C4-2B (cell line): ENCODE results near the gene QRFP.

ENCODE experiments used
- ZFX ChIP-seq: fragments of 450-650 bp; IDR thresholded peaks from 2 replicates; pipeline ENCODE4 v1.6.1; 2017
- TF ChIP-seq, protein P1 (sequence below): fragments of 450-650 bp; conservative IDR thresholded peaks from 2 replicates; pipeline ENCODE4 v1.5.1; 2017; ENCODE audit warnings: mild to moderate bottlenecking

DNA sequence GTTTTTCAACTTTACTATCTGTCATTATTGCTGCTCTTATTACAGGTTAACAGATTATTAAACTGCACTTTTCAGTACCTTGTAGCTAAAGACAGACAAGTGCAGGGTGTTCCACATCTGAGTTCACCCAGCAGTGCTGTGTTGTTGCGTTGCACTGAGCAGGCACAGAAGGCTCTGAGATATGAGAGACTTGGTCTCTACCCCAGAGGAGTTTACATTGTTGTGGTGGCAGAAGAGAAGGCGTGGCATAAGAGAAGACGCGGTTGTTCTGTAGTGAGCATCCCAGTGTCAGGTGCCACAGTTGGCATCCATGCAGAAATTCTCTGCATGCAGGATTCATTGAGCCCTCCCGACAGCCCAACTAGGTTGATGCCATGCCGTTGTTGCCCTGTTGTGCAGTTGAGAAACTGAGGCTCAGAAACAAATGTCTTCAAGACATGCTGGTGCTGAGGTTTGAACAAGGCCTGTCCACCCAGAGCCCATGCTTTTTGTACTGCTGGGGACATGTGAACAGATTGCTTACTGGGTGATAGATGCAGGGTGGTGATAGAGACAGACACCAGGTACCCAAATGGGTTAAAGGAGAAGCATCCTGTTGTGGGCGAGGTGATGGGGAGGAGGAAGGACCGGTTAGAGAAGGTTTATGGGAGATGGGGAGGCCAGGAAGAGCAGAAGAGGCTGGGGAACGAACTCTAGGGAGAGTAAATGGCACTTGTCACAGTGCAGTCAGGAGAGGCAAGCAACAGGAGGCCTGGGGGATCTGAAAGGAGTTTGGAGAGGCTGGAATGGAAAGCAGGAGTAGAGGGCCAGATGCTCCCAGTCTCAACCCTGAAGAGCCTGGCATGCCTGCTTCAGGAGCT, 53.3 kb downstream of the QRFP start:
- TF ChIP-seq, protein P1, sequence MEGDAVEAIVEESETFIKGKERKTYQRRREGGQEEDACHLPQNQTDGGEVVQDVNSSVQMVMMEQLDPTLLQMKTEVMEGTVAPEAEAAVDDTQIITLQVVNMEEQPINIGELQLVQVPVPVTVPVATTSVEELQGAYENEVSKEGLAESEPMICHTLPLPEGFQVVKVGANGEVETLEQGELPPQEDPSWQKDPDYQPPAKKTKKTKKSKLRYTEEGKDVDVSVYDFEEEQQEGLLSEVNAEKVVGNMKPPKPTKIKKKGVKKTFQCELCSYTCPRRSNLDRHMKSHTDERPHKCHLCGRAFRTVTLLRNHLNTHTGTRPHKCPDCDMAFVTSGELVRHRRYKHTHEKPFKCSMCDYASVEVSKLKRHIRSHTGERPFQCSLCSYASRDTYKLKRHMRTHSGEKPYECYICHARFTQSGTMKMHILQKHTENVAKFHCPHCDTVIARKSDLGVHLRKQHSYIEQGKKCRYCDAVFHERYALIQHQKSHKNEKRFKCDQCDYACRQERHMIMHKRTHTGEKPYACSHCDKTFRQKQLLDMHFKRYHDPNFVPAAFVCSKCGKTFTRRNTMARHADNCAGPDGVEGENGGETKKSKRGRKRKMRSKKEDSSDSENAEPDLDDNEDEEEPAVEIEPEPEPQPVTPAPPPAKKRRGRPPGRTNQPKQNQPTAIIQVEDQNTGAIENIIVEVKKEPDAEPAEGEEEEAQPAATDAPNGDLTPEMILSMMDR = no peak
- no peak for TF ChIP-seq ZFX
